CD4-positive, alpha-beta memory T cell (primary cell): ENCODE results near the gene CYP2U1. TPM values are rescaled to one million over a fixed set of nuclear protein-coding genes. Genes with fewer than 3 reads are reported as not detected.

Experiments used
- CTCF ChIA-PET: fragments of 350-600 bp; sonication (Branson Sonifier 250); formaldehyde crosslinking; loops from one replicate; lab custom pipeline; 2021; ENCODE audit warnings: inconsistent platforms; ENCODE audit not compliant: partially characterized antibody; lab: Charles Lee
- POLR2A ChIA-PET: fragments of 350-600 bp; sonication (Branson Sonifier 250); formaldehyde crosslinking; loops from one replicate; lab custom pipeline; 2021; ENCODE audit not compliant: partially characterized antibody; lab: Charles Lee
- DNase-seq, 5 donors: peaks; one replicate each; pipeline versions ENCODE4 v3.0.0 to v3.0.0-alpha.2; 2020 to 2022; ENCODE audit warnings: mixed read lengths in 1 of 5
- H3K27ac ChIP-seq: one replicate; pipeline ENCODE4 v1.7.0; 2013; ENCODE audit warnings: low read depth, low read length
- H3K27me3 ChIP-seq: 2 replicates; pipeline ENCODE4 v1.7.0; 2013; ENCODE audit warnings: mild to moderate bottlenecking, low read length, moderate library complexity; ENCODE audit not compliant: insufficient read depth
- H3K36me3 ChIP-seq: 2 replicates; pipeline ENCODE4 v1.7.0; 2013; ENCODE audit warnings: mild to moderate bottlenecking, low read length, moderate library complexity; ENCODE audit not compliant: insufficient read depth
- H3K4me1 ChIP-seq: 2 replicates; pipeline ENCODE4 v1.7.0; 2013; ENCODE audit warnings: mild to moderate bottlenecking, low read length, moderate library complexity; ENCODE audit not compliant: insufficient read depth
- H3K4me3 ChIP-seq, 2 donors: one replicate each; pipeline ENCODE4 v1.7.0; 2013; ENCODE audit warnings: low read length in 2 of 2, mild to moderate bottlenecking in 1 of 2
- H3K9me3 ChIP-seq, 2 donors: one replicate each; pipeline ENCODE4 v1.7.0; 2013; ENCODE audit warnings: low read length in 2 of 2, control low read depth in 1 of 2; ENCODE audit not compliant: control insufficient read depth in 1 of 2
- H3K27ac Mint-ChIP-seq, 7 donors: one replicate each; pipeline ENCODE4 v1.8.0; 2020 to 2021; ENCODE audit warnings: mixed read lengths in 7 of 7, mild to moderate bottlenecking in 6 of 7, inconsistent platforms in 3 of 7, moderate library complexity in 3 of 7
- H3K27me3 Mint-ChIP-seq, 2 donors: one replicate each; pipeline ENCODE4 v1.8.0; 2020 to 2021; ENCODE audit warnings: mixed read lengths in 2 of 2
- H3K36me3 Mint-ChIP-seq, 2 donors: one replicate each; pipeline ENCODE4 v1.8.0; 2020 to 2021; ENCODE audit warnings: mixed read lengths in 2 of 2, inconsistent platforms in 1 of 2, mild to moderate bottlenecking in 1 of 2
- H3K4me1 Mint-ChIP-seq, 4 donors: one replicate each; pipeline ENCODE4 v1.8.0; 2020 to 2021; ENCODE audit warnings: mixed read lengths in 4 of 4, mild to moderate bottlenecking in 1 of 4
- H3K4me3 Mint-ChIP-seq, 8 donors: one replicate each; pipeline ENCODE4 v1.8.0; 2020 to 2021; ENCODE audit warnings: mixed read lengths in 8 of 8, mild to moderate bottlenecking in 7 of 8, moderate library complexity in 6 of 8, inconsistent platforms in 3 of 8
- H3K9me3 Mint-ChIP-seq, 8 donors: one replicate each; pipeline ENCODE4 v1.8.0; 2020 to 2021; ENCODE audit warnings: mixed read lengths in 8 of 8, mild to moderate bottlenecking in 5 of 8, inconsistent platforms in 3 of 8, moderate library complexity in 1 of 8
- intact Hi-C: fragments of 100-400 bp; cut with micrococcal nuclease; formaldehyde crosslinking; loops from one replicate; pipeline ENCODE4 v1.15.1; 2023
- polyA plus RNA-seq, 2 donors: library from polyadenylated mRNA; unstranded; fragments of 300-500 nt; fragmentation: Illumina TruSeq; gene quantifications; one replicate each; pipeline ENCODE4 v1.2.3, GENCODE V29; 2021
- total RNA-seq, 2 experiments: library from RNA; stranded (reverse); gene quantifications; one replicate each; pipeline ENCODE4 v1.2.3, GENCODE V29; 2021

The CYP2U1 gene
- total and polyA plus RNA-seq, 4 experiments from 2014 or later, result 2.0 to 7.2 (median 5.3) TPM

DNA sequence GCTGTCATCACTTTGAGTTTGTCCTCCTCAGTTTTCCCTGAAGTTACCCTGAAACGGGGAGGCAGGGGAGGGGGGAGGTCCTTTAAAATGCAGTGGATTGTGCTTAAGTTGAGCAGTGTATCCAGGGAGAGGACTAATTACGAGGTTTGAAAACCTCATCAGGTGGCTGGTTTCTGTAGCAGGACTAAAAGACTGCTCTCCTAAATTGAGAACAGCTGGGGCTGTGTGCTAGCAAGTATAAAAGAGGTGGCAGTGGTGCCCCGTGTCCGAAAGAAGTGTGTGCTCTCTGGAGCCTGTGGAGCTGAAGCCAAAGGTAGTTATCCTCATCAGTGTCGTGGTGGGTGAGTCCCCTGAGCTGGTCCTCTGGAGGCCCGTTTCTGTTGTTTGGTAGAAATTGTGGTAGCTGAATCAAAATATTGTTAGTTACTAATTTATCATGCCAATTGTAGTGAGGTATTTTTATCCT, 37.2 kb upstream of the CYP2U1 start:
- Mint-ChIP-seq H3K27ac (no peak overlapping the region), H3K9me3 (peaks cover 0 to 6% (median 0%) of the 10 kb centered on the region in 8 donors), H3K36me3 (no peaks in the 10 kb centered on the region), H3K27me3 (peaks cover 8 to 17% of the 10 kb centered on the region in 2 donors), H3K4me3 (no peak overlapping the region), H3K4me1 (no peaks in the 10 kb centered on the region)
- Histone ChIP-seq H3K4me3 (no peak overlapping the region), H3K27me3 (no peaks in the 10 kb centered on the region), H3K9me3 (no peaks in the 10 kb centered on the region), H3K4me1 (no peaks in the 10 kb centered on the region), H3K36me3 (no peaks in the 10 kb centered on the region), H3K27ac (no peak overlapping the region)
- DNase-seq, result no peak
- ChIA-PET CTCF (interaction anchor here (1.5 kb wide), 1 partner anchor 11 kb away, joined by 3 read pairs; no protein-coding TSS in a partner anchor), POLR2A (no interaction called here)
- intact Hi-C loops, result no loop called here

DNA sequence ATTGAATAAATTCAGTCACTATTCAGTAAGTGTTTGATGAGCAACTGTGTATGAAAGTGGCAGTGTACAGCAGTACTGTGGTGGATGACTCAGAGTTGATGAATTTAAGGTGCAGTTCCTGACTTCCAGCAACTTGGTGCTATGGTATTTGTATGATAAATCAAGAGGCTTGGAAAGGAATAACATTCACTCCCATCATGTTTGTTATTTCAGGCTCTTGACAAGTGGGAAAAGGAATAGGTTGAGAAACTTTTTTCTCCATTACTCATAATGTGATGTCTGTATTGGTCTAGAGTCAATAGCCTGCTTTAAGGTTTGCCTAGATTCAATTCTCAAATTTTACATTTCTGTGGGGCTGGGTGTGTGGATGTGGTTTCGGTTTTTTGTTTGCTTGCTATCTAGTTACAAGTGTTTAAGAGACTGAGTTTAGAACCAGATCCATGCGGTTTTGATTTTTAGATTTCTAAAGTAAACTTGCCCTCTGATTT, 35.1 kb upstream of the CYP2U1 start:
- H3K27me3 Mint-ChIP-seq, result peaks cover 16 to 25% of the 10 kb centered on the region in 2 donors
- no peak overlapping the region for H3K4me3 Mint-ChIP-seq
- Histone ChIP-seq H3K36me3 (no peaks in the 10 kb centered on the region), H3K4me1 (no peaks in the 10 kb centered on the region), H3K27me3 (no peaks in the 10 kb centered on the region), H3K4me3 (no peak overlapping the region), H3K27ac (no peak overlapping the region), H3K9me3 (no peaks in the 10 kb centered on the region)
- no peak overlapping the region for H3K27ac Mint-ChIP-seq
- H3K4me1 Mint-ChIP-seq, result no peaks in the 10 kb centered on the region
- no peak for DNase-seq
- no peaks in the 10 kb centered on the region for H3K9me3 Mint-ChIP-seq
- H3K36me3 Mint-ChIP-seq, result no peaks in the 10 kb centered on the region
- POLR2A ChIA-PET, result no interaction called here
- CTCF ChIA-PET, result no interaction called here
- intact Hi-C loops, result no loop called here

DNA sequence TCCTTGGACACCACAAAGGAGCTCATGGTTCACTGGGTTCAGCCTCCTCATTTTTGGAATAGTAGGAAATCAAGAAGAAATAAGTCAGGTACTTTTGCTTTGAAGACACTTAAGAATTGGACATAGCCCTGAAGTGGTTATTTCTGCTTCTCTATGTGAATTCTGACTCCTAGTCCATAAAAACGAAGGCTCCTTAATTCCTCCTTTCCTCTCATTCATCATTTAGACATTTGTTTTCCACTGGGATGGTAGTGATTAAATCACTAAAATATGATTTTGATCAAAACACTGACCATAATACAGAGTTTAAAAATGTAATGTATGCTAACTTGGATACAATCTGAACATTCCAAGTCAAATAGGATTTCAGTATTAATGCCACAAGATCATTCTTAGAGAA, 34.7 kb upstream of the CYP2U1 start:
- Mint-ChIP-seq H3K4me3 (no peak overlapping the region), H3K27ac (no peak overlapping the region), H3K4me1 (no peaks in the 10 kb centered on the region), H3K36me3 (no peaks in the 10 kb centered on the region), H3K27me3 (peaks cover 16 to 27% of the 10 kb centered on the region in 2 donors), H3K9me3 (no peaks in the 10 kb centered on the region)
- ChIA-PET POLR2A (no interaction called here), CTCF (no interaction called here)
- Histone ChIP-seq H3K4me1 (no peaks in the 10 kb centered on the region), H3K4me3 (no peak overlapping the region), H3K27ac (no peak overlapping the region), H3K9me3 (no peaks in the 10 kb centered on the region), H3K27me3 (no peaks in the 10 kb centered on the region), H3K36me3 (no peaks in the 10 kb centered on the region)
- DNase-seq, result no peak
- intact Hi-C loops, result no loop called here

DNA sequence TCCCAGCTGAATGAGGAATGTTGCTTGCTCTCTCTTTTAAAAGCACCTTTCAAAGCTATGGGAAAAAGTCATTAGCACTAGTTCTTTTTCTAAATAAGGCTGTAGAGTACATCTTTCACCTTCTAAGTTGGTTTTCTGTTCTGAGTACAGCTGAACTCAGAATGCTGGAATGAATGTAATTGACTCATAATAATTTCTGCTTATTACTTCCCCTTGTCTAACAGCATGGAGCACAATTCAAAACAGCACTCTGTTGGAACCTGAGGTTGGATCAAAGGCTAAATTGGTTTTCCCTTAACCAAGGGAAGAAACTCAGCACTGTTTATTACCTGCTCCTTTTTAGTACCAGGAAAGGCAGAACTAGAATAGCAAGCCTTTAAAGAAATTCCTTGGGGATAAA, 33.5 kb upstream of the CYP2U1 start:
- intact Hi-C loops, result no loop called here
- H3K27me3 Mint-ChIP-seq, result peaks cover 13 to 27% of the 10 kb centered on the region in 2 donors
- no peak for DNase-seq
- no peak overlapping the region for H3K27ac ChIP-seq
- no peaks in the 10 kb centered on the region for H3K4me1 Mint-ChIP-seq
- H3K27ac Mint-ChIP-seq, result no peak overlapping the region
- no peaks in the 10 kb centered on the region for H3K9me3 Mint-ChIP-seq
- no peak overlapping the region for H3K4me3 ChIP-seq
- ChIA-PET CTCF (no interaction called here), POLR2A (no interaction called here)
- H3K36me3 Mint-ChIP-seq, result no peaks in the 10 kb centered on the region
- H3K4me1 ChIP-seq, result no peaks in the 10 kb centered on the region
- H3K4me3 Mint-ChIP-seq, result no peak overlapping the region
- H3K36me3 ChIP-seq, result no peaks in the 10 kb centered on the region
- no peaks in the 10 kb centered on the region for H3K9me3 ChIP-seq
- H3K27me3 ChIP-seq, result no peaks in the 10 kb centered on the region

DNA sequence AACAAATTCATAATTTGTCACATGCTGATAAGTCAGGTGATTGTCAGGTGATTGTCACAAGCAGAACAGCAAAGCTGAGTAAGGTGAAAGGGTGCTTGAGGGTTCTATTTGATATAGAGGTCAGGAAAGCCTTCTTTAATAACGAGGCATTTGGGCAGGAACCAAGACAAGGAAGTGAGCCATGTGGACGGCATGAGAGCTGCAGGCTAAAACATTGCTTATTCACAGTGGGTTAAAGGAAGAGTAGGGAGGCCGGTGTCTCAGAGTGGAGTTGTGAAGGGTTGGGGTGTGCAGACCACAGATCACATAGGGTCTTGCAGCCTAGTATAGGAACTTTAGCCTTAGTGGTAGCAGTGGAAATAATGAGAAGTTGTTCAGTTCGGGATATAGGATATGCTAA, 31.3 kb upstream of the CYP2U1 start:
- DNase-seq, result no peak
- intact Hi-C loops, result no loop called here
- Mint-ChIP-seq H3K27me3 (peaks cover 16 to 33% of the 10 kb centered on the region in 2 donors), H3K27ac (no peak overlapping the region), H3K4me1 (no peaks in the 10 kb centered on the region), H3K4me3 (no peak overlapping the region), H3K36me3 (no peaks in the 10 kb centered on the region), H3K9me3 (peaks cover 0 to 7% (median 0%) of the 10 kb centered on the region in 8 donors)
- POLR2A ChIA-PET, result no interaction called here
- Histone ChIP-seq H3K9me3 (no peaks in the 10 kb centered on the region), H3K27me3 (no peaks in the 10 kb centered on the region), H3K4me1 (no peaks in the 10 kb centered on the region), H3K27ac (no peak overlapping the region), H3K4me3 (no peak overlapping the region), H3K36me3 (no peaks in the 10 kb centered on the region)
- CTCF ChIA-PET, result no interaction called here

DNA sequence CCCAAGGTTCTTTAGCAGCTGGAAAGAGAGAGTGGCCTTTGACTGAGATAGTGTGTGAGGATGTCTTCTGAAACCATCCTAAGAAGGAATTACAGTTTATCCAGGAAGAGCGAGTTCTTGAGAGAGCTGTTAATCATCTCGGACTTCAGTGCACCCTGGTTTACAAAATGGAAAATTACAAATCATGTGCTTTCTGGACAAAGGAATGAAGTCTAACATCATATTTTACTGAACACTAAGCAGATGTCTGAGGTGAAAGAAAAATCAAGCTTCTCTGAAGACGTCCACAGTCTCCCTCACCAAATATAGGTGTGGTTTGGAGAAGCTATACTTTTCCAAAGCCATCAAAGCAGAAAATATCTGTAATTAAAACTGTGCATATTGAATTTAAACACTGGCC, 30.8 kb upstream of the CYP2U1 start:
- Mint-ChIP-seq H3K9me3 (peaks cover 0 to 7% (median 0%) of the 10 kb centered on the region in 8 donors), H3K4me1 (no peaks in the 10 kb centered on the region), H3K4me3 (no peak overlapping the region), H3K36me3 (no peaks in the 10 kb centered on the region), H3K27me3 (peaks cover 16 to 33% of the 10 kb centered on the region in 2 donors), H3K27ac (no peak overlapping the region)
- no peak for DNase-seq
- Histone ChIP-seq H3K36me3 (no peaks in the 10 kb centered on the region), H3K27me3 (no peaks in the 10 kb centered on the region), H3K27ac (no peak overlapping the region), H3K4me3 (no peak overlapping the region), H3K9me3 (no peaks in the 10 kb centered on the region), H3K4me1 (no peaks in the 10 kb centered on the region)
- POLR2A ChIA-PET, result no interaction called here
- CTCF ChIA-PET, result no interaction called here
- intact Hi-C loops, result no loop called here

DNA sequence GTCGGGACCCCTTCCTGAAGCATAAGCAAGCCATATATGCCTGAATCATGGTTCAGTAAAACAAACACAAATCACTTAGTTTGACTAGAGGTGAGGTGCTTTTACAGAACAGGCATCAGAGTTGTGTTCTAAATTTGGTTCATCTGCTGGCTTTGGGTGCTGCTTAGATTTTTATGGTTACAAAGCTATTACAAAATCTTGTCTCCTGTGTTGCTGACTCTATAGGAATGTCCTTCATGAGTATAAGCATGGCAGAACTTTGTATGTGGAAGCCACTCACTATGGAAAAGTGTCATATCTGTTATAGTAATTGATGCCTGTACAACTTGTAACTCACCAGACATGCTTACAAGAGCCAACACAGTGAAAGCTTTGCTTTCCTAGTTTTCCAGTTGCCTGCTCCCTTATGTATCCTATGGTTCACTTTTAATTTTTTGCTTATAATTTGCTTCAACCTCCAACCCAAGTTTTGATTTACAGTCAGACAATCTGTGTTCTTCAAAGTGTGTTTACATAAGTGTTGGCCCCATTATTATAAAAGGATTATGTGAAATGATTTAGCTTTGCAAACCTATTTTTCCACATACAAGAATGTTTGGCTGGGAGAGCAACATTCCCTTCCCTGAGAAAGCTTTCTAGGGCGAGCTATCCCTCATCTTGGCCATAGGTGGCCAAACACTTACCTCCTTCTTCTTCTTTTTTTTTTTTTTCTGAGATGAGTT, 30.0 kb upstream of the CYP2U1 start:
- Histone ChIP-seq H3K36me3 (no peaks in the 10 kb centered on the region), H3K4me1 (no peaks in the 10 kb centered on the region), H3K9me3 (no peaks in the 10 kb centered on the region), H3K27me3 (no peaks in the 10 kb centered on the region), H3K27ac (no peak overlapping the region), H3K4me3 (no peak overlapping the region)
- DNase-seq, result no peak
- Mint-ChIP-seq H3K4me3 (no peak overlapping the region), H3K27me3 (peaks cover 15 to 29% of the 10 kb centered on the region in 2 donors), H3K27ac (no peak overlapping the region), H3K36me3 (no peaks in the 10 kb centered on the region), H3K9me3 (peaks cover 0 to 7% (median 0%) of the 10 kb centered on the region in 8 donors), H3K4me1 (no peaks in the 10 kb centered on the region)
- POLR2A ChIA-PET, result no interaction called here
- CTCF ChIA-PET, result no interaction called here
- intact Hi-C loops, result no loop called here
